ENCODE measurements around the gene DHDH. TPM values are rescaled to one million over a fixed set of nuclear protein-coding genes. Genes with fewer than 3 reads are reported as not detected.

Gene DHDH
- total and polyA plus RNA-seq, 2 of the 13 experiments (the other 11 are each of a cell fraction or from before 2014, with no cell fraction given), result 0.13 to 0.91 TPM

GRCh38 chr19:48961051-48961649, 27.7 kb downstream of the DHDH start (continued):
- TF ChIP-seq CHD2 (IDR thresholded peaks at IDR 0.05; ENCODE audit: low read depth, low read length), result no peak
- TF ChIP-seq PLRG1 (conservative IDR thresholded peaks at IDR 0.05), result no peak
- TF ChIP-seq SRY (CRISPR knock-in tag; IDR thresholded peaks at IDR 0.05), result no peak
- TF ChIP-seq U2AF1 (optimal IDR thresholded peaks at IDR 0.05; ENCODE audit: low read depth, low read length), result no peak
- no peak for TF ChIP-seq DMAP1 (CRISPR knock-in tag; IDR thresholded peaks at IDR 0.05)
- TF ChIP-seq, protein P1, sequence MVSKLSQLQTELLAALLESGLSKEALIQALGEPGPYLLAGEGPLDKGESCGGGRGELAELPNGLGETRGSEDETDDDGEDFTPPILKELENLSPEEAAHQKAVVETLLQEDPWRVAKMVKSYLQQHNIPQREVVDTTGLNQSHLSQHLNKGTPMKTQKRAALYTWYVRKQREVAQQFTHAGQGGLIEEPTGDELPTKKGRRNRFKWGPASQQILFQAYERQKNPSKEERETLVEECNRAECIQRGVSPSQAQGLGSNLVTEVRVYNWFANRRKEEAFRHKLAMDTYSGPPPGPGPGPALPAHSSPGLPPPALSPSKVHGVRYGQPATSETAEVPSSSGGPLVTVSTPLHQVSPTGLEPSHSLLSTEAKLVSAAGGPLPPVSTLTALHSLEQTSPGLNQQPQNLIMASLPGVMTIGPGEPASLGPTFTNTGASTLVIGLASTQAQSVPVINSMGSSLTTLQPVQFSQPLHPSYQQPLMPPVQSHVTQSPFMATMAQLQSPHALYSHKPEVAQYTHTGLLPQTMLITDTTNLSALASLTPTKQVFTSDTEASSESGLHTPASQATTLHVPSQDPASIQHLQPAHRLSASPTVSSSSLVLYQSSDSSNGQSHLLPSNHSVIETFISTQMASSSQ (IDR thresholded peaks at IDR 0.05; ENCODE audit: low read depth), result 0 out of 2 replicates have a peak, but pooled peaks have one; percentile 26
- TF ChIP-seq, protein P1 (CRISPR knock-in tag; IDR thresholded peaks at IDR 0.05; ENCODE audit: borderline replicate concordance), result no peak
- TF ChIP-seq SP2 (CRISPR knock-in tag; IDR thresholded peaks at IDR 0.05), result no peak
- no peak for TF ChIP-seq ZNF788 (CRISPR knock-in tag; IDR thresholded peaks at IDR 0.05; ENCODE audit: borderline replicate concordance)
- no peak for TF ChIP-seq YEATS2 (CRISPR knock-in tag; IDR thresholded peaks at IDR 0.05; ENCODE audit: borderline replicate concordance)
- TF ChIP-seq PAX8 (CRISPR knock-in tag; IDR thresholded peaks at IDR 0.05; ENCODE audit: borderline replicate concordance), result no peak
- no peak for TF ChIP-seq ATRX (CRISPR knock-in tag; IDR thresholded peaks at IDR 0.05; ENCODE audit: borderline replicate concordance)
- TF ChIP-seq HMG20B (CRISPR knock-in tag; conservative IDR thresholded peaks at IDR 0.05), result 0 out of 2 replicates have a peak, but pooled peaks have one; percentile 37
- no peak for TF ChIP-seq ZBTB39 (CRISPR knock-in tag; IDR thresholded peaks at IDR 0.05)
- peak; percentile 95 for TF ChIP-seq RXRA (CRISPR knock-in tag; IDR thresholded peaks at IDR 0.05)
- no peak for TF ChIP-seq CREBL2 (CRISPR knock-in tag; IDR thresholded peaks at IDR 0.05; ENCODE audit: borderline replicate concordance)
- no peak for TF ChIP-seq FOXK2 (IDR thresholded peaks at IDR 0.05)
- TF ChIP-seq SIN3B (IDR thresholded peaks at IDR 0.05; ENCODE audit: low read length), result no peak
- TF ChIP-seq, protein P2, sequence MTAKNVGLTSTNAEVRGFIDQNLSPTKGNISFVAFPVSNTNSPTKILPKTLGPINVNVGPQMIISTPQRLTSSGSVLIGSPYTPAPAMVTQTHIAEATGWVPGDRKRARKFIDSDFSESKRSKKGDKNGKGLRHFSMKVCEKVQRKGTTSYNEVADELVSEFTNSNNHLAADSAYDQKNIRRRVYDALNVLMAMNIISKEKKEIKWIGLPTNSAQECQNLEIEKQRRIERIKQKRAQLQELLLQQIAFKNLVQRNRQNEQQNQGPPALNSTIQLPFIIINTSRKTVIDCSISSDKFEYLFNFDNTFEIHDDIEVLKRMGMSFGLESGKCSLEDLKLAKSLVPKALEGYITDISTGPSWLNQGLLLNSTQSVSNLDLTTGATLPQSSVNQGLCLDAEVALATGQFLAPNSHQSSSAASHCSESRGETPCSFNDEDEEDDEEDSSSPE (CRISPR knock-in tag; IDR thresholded peaks at IDR 0.05), result peak; percentile 44; the same call in 1 of the 2 replicates
- no peak for TF ChIP-seq XRCC5 (optimal IDR thresholded peaks at IDR 0.05; ENCODE audit: low read length)
- no peak for TF ChIP-seq ZNF326 (CRISPR knock-in tag; IDR thresholded peaks at IDR 0.05; ENCODE audit: borderline replicate concordance)
- peak; percentile 91 for TF ChIP-seq NR2C2 (CRISPR knock-in tag; IDR thresholded peaks at IDR 0.05; ENCODE audit: borderline replicate concordance)
- no peak for TF ChIP-seq ZFP82 (CRISPR knock-in tag; IDR thresholded peaks at IDR 0.05; ENCODE audit: borderline replicate concordance)
- no peak for TF ChIP-seq SRSF4 (IDR thresholded peaks at IDR 0.05; ENCODE audit: low read depth, low read length, poor library complexity, severe bottlenecking)
- TF ChIP-seq ZNF660 (CRISPR knock-in tag; IDR thresholded peaks at IDR 0.05; ENCODE audit: borderline replicate concordance, low read depth), result no peak
